ENCODE measurements around the gene GEMIN7. TPM values are rescaled to one million over a fixed set of nuclear protein-coding genes. Genes with fewer than 3 reads are reported as not detected.
"Not testable (repeated sequence)": the region's sequence is repeated elsewhere in the genome, so short reads cannot be mapped to it uniquely, and the experiment has no call there.

Gene GEMIN7
- total RNA-seq, 4 donors from 2014 or later, result 10.6 to 22.7 (median 19.1) TPM

DNA sequence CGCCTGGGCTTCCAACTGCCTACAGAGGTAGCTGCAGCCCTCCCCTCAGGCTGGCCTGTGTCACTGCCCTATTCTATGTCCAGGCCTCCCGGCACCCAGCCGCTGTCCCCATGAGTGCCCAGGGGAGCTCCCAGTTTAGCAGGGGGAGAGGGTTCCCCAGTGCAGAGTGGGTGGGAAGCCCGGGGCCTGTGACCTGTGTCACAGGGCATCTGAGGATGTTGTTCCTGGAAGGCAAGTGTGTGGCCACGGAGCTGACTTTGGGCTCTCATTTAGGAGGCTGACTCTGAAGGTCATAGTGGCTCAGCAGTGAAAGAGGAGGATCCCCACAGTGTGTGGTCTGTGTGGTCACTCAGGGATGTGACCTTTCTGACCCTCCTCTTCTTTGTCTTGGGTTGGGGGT is 39.0 kb downstream of the GEMIN7 start:
- intact Hi-C loops (cut with DNase I), result no loop called here
- 67% methylated on average over 5 of the region's 5 CpGs; no CpG with 5 or more reads in 1 of the 2 donors for WGBS, 2 donors
- peaks cover 1 to 55% of the 10 kb centered on the region in 2 donors for H3K4me1 ChIP-seq

DNA sequence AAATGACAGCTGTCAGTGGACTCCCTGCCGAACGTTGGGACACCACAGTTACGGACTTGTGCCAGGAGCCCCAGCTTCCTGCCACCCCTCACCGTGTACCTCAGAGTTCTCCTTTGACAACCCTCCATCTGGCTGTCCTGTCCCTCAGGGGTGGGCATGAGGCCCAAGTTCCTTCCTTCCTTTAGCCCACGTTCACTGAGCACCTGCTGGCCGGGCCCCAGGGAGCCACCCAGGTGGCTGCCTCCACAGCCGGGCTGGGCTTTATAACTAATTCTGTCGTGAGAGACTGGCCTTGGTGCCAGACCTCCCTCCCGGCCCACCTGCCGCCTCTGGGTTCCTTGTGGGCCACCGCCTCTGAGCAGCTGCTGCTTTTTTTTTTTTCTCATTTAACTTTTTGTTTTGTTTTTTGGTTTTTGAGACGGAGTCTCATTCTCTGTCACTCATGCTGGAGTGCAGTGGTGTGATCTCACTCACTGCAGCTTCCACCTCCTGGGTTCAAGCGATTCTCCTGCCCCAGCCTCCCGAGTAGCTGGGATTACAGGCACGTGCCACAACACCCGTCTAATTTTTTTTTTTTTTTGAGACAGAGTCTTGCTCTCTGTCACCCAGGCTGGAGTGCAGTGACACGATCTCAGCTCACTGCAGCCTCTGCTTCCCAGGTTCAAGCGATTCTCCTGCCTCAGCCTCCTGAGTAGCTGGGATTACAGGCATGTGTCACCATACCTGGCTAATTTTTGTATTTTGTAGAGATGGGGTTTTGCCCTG is 39.7 kb downstream of the GEMIN7 start:
- H3K27me3 ChIP-seq; H3K36me3 ChIP-seq; intact Hi-C loops (cut with DNase I); H3K4me3 ChIP-seq (replicated peaks in 1 of 3); H3K27ac ChIP-seq; DNase-seq; H3K9me3 ChIP-seq: not testable (repeated sequence)
- peaks cover 7 to 55% of the 10 kb centered on the region in 2 donors for H3K4me1 ChIP-seq
- WGBS, 2 donors, result 62 to 66% methylated on average over 18 of the region's 18 CpGs

More for the DNA sequence above, 39.0 kb downstream of the GEMIN7 start:
- Histone ChIP-seq H3K27me3 (no peaks in the 10 kb centered on the region), H3K36me3 (no peaks in the 10 kb centered on the region), H3K4me3 (replicated peaks in 1 of 3) (no peak overlapping the region), H3K27ac (no peak overlapping the region), H3K9me3 (no peaks in the 10 kb centered on the region)
- no peak for DNase-seq
- TF ChIP-seq POLR2A (IDR thresholded peaks at IDR 0.05), result no peak
- TF ChIP-seq CTCF (IDR thresholded peaks at IDR 0.05), result no peak

DNA sequence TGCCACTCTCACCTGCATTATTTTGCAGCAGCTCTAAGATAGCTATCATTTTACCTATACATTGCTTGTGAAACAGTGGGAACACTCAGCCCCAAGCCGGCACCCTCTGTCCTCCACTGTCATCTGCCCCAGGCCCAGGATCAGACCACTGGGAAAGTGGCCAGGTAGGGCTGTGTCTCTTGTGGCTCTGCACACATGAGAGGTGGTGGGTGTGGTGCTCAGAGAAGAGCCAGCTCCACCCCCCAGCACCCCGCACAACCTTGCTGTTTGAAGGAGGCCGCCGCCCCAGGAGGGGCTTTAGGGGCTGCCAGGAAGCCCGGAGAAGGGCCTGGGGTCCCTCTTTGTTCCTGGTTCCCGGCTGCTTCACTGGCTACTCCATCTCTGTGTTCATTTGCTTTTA is 40.5 kb downstream of the GEMIN7 start:
- Histone ChIP-seq H3K9me3 (no peaks in the 10 kb centered on the region), H3K4me1 (peaks cover 8 to 60% of the 10 kb centered on the region in 2 donors), H3K4me3 (replicated peaks in 1 of 3) (no peak overlapping the region), H3K27me3 (no peaks in the 10 kb centered on the region), H3K27ac (no peak overlapping the region), H3K36me3 (no peaks in the 10 kb centered on the region)
- peak; percentile 36 to 57 for DNase-seq
- TF ChIP-seq CTCF (IDR thresholded peaks at IDR 0.05) (no peak), POLR2A (IDR thresholded peaks at IDR 0.05) (no peak)
- 63 to 80% methylated on average over 6 of the region's 6 CpGs for WGBS, 2 donors
- intact Hi-C loops (cut with DNase I), result no loop called here

- Histone ChIP-seq H3K4me1 (peaks cover 8 to 65% of the 10 kb centered on the region in 2 donors), H3K27me3 (no peaks in the 10 kb centered on the region), H3K36me3 (no peaks in the 10 kb centered on the region), H3K4me3 (replicated peaks in 1 of 3) (no peak overlapping the region), H3K27ac (no peak overlapping the region), H3K9me3 (no peaks in the 10 kb centered on the region)
- 89 to 91% methylated on average over 8 to 10 of the region's 11 CpGs for WGBS, 2 donors
- intact Hi-C loops (cut with DNase I), result no loop called here
- no peak for TF ChIP-seq POLR2A (IDR thresholded peaks at IDR 0.05)
- no peak for TF ChIP-seq CTCF (IDR thresholded peaks at IDR 0.05)
- DNase-seq, result no peak
Observed at GRCh38 chr19:45121827-45122345, 42.8 kb downstream of the GEMIN7 start.

- Histone ChIP-seq H3K4me1 (peaks cover 8 to 56% of the 10 kb centered on the region in 2 donors), H3K9me3 (no peaks in the 10 kb centered on the region), H3K27ac (no peak overlapping the region), H3K36me3 (no peaks in the 10 kb centered on the region), H3K27me3 (no peaks in the 10 kb centered on the region), H3K4me3 (replicated peaks in 1 of 3) (no peak overlapping the region)
- WGBS, 2 donors, result 88 to 96% methylated on average over 6 of the region's 6 CpGs
- no peak for TF ChIP-seq POLR2A (IDR thresholded peaks at IDR 0.05)
- no peak for TF ChIP-seq CTCF (IDR thresholded peaks at IDR 0.05)
- DNase-seq, result no peak
- intact Hi-C loops (cut with DNase I), result no loop called here
Observed at GRCh38 chr19:45122832-45123231, 43.8 kb downstream of the GEMIN7 start.
